A549 (cell line): ENCODE measurements around the gene ZSCAN2. TPM values are rescaled to one million over a fixed set of nuclear protein-coding genes. Genes with fewer than 3 reads are reported as not detected.

Source experiments
- ATAC-seq, 2 experiments: fragments of 200-7000 bp in 1 of 2; fragments of >200 bp in 1 of 2; cut with Nextera tagmentation in 1 of 2; cut with Tn5 transposase in 1 of 2; 3 replicates each; pipeline versions ENCODE4 v1.8.0 to v1.9.1; 2018 to 2020; ENCODE audit warnings: mild to moderate bottlenecking in 1 of 2, moderate library complexity in 1 of 2
- CTCF ChIA-PET: fragments of 300-600 bp; sonication (Branson Sonifier 250); formaldehyde crosslinking; extraction: SDS; loops from one replicate; lab custom pipeline; 2021; ENCODE audit warnings: antibody characterized with exemption, inconsistent platforms; lab: Yijun Ruan, JAX
- POLR2A ChIA-PET: fragments of 350-600 bp; formaldehyde crosslinking; extraction: SDS; loops from one replicate; lab custom pipeline; 2021; ENCODE audit warnings: antibody characterized with exemption, inconsistent platforms; lab: Yijun Ruan, JAX
- DNase-seq, 2 experiments: peaks; one replicate each; pipeline versions ENCODE4 v3.0.0 to v3.0.0-alpha.2; 2011 to 2016; ENCODE audit warnings: low read depth in 1 of 2, low spot score in 1 of 2
- FAIRE-seq: peaks from 2 replicates; lab custom pipeline; 2011; peaks lifted over from hg19 to GRCh38; lab: Jason Lieb, UNC
- H3K27ac ChIP-seq, 2 experiments: fragments of >200 bp; sonication (Bioruptor Twin); formaldehyde crosslinking; 3 replicates each; pipeline ENCODE4 v1.5.1; 2016 to 2017
- H3K4me1 ChIP-seq: fragments of >200 bp; sonication (Bioruptor Twin); formaldehyde crosslinking; 3 replicates; pipeline ENCODE4 v1.6.1; 2016
- H3K4me2 ChIP-seq: fragments of >200 bp; sonication (Bioruptor Twin); formaldehyde crosslinking; 3 replicates; pipeline ENCODE4 v1.6.1; 2016
- H3K4me3 ChIP-seq: fragments of >200 bp; sonication (Bioruptor Twin); formaldehyde crosslinking; 3 replicates; pipeline ENCODE4 v1.5.1; 2016
- H3K9me3 ChIP-seq: fragments of >200 bp; sonication (Bioruptor Twin); formaldehyde crosslinking; 3 replicates; pipeline ENCODE4 v1.6.1; 2016
- CEBPB ChIP-seq, 2 experiments: fragments of >200 bp in 1 of 2; sonication (Bioruptor Twin) in 1 of 2; formaldehyde crosslinking in 1 of 2; IDR thresholded peaks; 2 replicates each; pipeline ENCODE4 v1.6.1; 2012 to 2016
- CHD2 ChIP-seq: fragments of 150-350 bp; IDR thresholded peaks from 2 replicates; pipeline ENCODE4 v1.6.1; 2014; ENCODE audit warnings: low read length; ENCODE audit not compliant: partially characterized antibody
- CHD4 ChIP-seq: fragments of 200-600 bp; sonication (generic); IDR thresholded peaks from 2 replicates; pipeline ENCODE4 v1.6.1; 2016; ENCODE audit warnings: antibody characterized with exemption, mild to moderate bottlenecking, borderline replicate concordance
- CTCF ChIP-seq: fragments of >200 bp; sonication (Bioruptor Twin); formaldehyde crosslinking; IDR thresholded peaks from 3 replicates; pipeline ENCODE4 v1.5.1; 2016
- EP300 ChIP-seq, 2 experiments: fragments of >200 bp; sonication (Bioruptor Twin); formaldehyde crosslinking; IDR thresholded peaks; 2 replicates in 1 of 2; 3 replicates in 1 of 2; pipeline ENCODE4 v1.6.1; 2016 to 2017
- GATA3 ChIP-seq: IDR thresholded peaks from 2 replicates; pipeline ENCODE4 v1.6.1; 2012; ENCODE audit warnings: borderline replicate concordance
- HOXB13 ChIP-seq: fragments of 250-450 bp; sonication (Bioruptor Pico); IDR thresholded peaks from 2 replicates; pipeline ENCODE4 v1.5.0; 2020; ENCODE audit warnings: low read depth, mild to moderate bottlenecking, moderate library complexity
- HOXB5 ChIP-seq: fragments of 250-450 bp; sonication (Bioruptor Pico); IDR thresholded peaks from 2 replicates; pipeline ENCODE4 v1.5.0; 2020; ENCODE audit warnings: mild to moderate bottlenecking, moderate library complexity
- JUN ChIP-seq, 2 experiments: fragments of >200 bp; sonication (Bioruptor Twin); formaldehyde crosslinking; IDR thresholded peaks; 2 replicates in 1 of 2; 3 replicates in 1 of 2; pipeline ENCODE4 v1.6.1; 2016 to 2017
- MAX ChIP-seq: IDR thresholded peaks from 2 replicates; pipeline ENCODE4 v1.6.1; 2012
- PBX3 ChIP-seq: IDR thresholded peaks from 2 replicates; pipeline ENCODE4 v1.6.1; 2012
- POLR2A ChIP-seq: IDR thresholded peaks from 2 replicates; pipeline ENCODE4 v1.6.1; 2012; ENCODE audit warnings: mild to moderate bottlenecking, low read length
- POLR2AphosphoS2 ChIP-seq: conservative IDR thresholded peaks from 2 replicates; pipeline ENCODE4 v1.6.1; 2012; ENCODE audit warnings: low read length, improper control_type of control experiment, inconsistent platforms
- WGBS: methylation state at CpG from one replicate; pipeline ENCODE4 v1.1.6; 2017; ENCODE audit errors: missing lambda C conversion rate; 5-methylcytosine and 5-hydroxymethylcytosine counted together
- polyA plus RNA-seq, 4 experiments: library from polyadenylated mRNA; depleted of rRNA in 3 of 4; stranded (reverse); fragments of >200 nt; fragmentation: RNase III in 1 of 4; extraction: RNeasy Plus Mini Kit Qiagen cat#74134 plus additional on column Dnase treatment in 1 of 4; gene quantifications; 2 replicates in 3 of 4; 3 replicates in 1 of 4; pipeline ENCODE4 v1.2.3, GENCODE V29; 2011 to 2017
- TF ChIP-seq, protein P1 (sequence below): fragments of >200 bp; sonication (Bioruptor Twin); formaldehyde crosslinking; IDR thresholded peaks from 3 replicates; pipeline ENCODE4 v1.6.1; 2016

Gene ZSCAN2
- polyA plus RNA-seq, 2 of the 4 experiments (the other 2 are of a cell fraction), result 16.5 to 17.5 TPM

- DNase-seq, result no peak
- H3K4me3 ChIP-seq, result no peak overlapping the region
- H3K4me1 ChIP-seq, result peaks cover 25% of the 10 kb centered on the region
- no peak for TF ChIP-seq CHD4
- TF ChIP-seq PBX3, result no peak
- TF ChIP-seq, protein P1, sequence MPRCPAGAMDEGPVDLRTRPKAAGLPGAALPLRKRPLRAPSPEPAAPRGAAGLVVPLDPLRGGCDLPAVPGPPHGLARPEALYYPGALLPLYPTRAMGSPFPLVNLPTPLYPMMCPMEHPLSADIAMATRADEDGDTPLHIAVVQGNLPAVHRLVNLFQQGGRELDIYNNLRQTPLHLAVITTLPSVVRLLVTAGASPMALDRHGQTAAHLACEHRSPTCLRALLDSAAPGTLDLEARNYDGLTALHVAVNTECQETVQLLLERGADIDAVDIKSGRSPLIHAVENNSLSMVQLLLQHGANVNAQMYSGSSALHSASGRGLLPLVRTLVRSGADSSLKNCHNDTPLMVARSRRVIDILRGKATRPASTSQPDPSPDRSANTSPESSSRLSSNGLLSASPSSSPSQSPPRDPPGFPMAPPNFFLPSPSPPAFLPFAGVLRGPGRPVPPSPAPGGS, result no peak
- no peak for TF ChIP-seq MAX
- TF ChIP-seq EP300 (IDR thresholded peaks at IDR 0.05), result no peak
- no peak for TF ChIP-seq CTCF
- TF ChIP-seq GATA3, result no peak
- TF ChIP-seq POLR2A, result no peak
- TF ChIP-seq CHD2, result no peak
- no peak for FAIRE-seq
- WGBS, result 85% methylated on average over 3 of the region's 3 CpGs
- no peaks in the 10 kb centered on the region for H3K9me3 ChIP-seq
- ChIA-PET POLR2A (interaction anchor here (0.6 to 0.7 kb wide), 2 partner anchors 18 to 69 kb away, joined by 4 to 5 read pairs; no protein-coding TSS in a partner anchor), CTCF (interaction anchor here (0.6 to 4.0 kb wide), 10 partner anchors 10 to 279 kb away, joined by 3 to 18 read pairs (median 4); partner anchors contain the start of genes NMB and ZSCAN2)
- no peak overlapping the region for H3K4me2 ChIP-seq
- no peak for ATAC-seq
- H3K27ac ChIP-seq, result no peak overlapping the region
These were observed 47.7 kb downstream of the ZSCAN2 start for GRCh38 chr15:84648539-84648938.

GRCh38 chr15:84649706-84650105, 48.9 kb downstream of the ZSCAN2 start:
- DNase-seq, result no peak
- TF ChIP-seq POLR2AphosphoS2, result no peak
- TF ChIP-seq JUN (IDR thresholded peaks at IDR 0.05), result 0 out of 5 replicates have a peak, but pooled peaks of 1 of the 2 experiments have one; percentile 27
- TF ChIP-seq, all 56 proteins: peak for 1
- no peak overlapping the region for H3K4me3 ChIP-seq
- no peak for FAIRE-seq
- WGBS, result 93% methylated on average over 2 of the region's 2 CpGs
- no peak overlapping the region for H3K4me2 ChIP-seq
- H3K4me1 ChIP-seq, result peaks cover 25% of the 10 kb centered on the region
- no peak for ATAC-seq
- ChIA-PET CTCF (interaction anchor here (1.0 to 4.0 kb wide), 4 partner anchors 50 to 285 kb away, joined by 3 to 18 read pairs (median 4); partner anchors contain the start of gene ZSCAN2), POLR2A (no interaction called here)
- H3K27ac ChIP-seq, result no peak overlapping the region
- no peaks in the 10 kb centered on the region for H3K9me3 ChIP-seq

DNA sequence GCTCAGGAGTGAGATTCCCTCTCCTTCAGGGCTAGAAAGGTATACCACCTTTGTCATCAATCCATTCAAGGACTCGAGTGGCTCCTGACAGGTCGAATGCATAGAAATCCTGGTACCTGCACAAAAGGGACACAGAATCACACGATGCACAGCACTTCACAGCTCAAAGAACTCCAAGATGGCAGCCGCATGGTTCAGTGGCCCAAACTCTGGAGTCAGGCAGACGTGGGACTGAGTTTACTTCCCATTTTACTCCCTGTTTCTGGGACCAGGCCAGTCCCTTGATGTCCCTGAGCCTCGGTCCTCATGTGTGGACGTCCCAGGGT, 52.7 kb downstream of the ZSCAN2 start:
- no peak; a peak in 1 of 6 replicates for ATAC-seq

More for the DNA sequence above, 52.7 kb downstream of the ZSCAN2 start:
- Histone ChIP-seq H3K4me3 (peak overlapping the region; percentile 73), H3K4me1 (peaks cover 42% of the 10 kb centered on the region), H3K4me2 (peak overlapping the region; percentile 86), H3K27ac (peak overlapping the region; percentile 90 to 95), H3K9me3 (no peaks in the 10 kb centered on the region)
- DNase-seq, result no peak
- FAIRE-seq, result no peak
- WGBS, result 9% methylated on average over 7 of the region's 7 CpGs
- ChIA-PET POLR2A (interaction anchor here (0.7 to 2.1 kb wide), 10 partner anchors 9 to 274 kb away, joined by 3 to 15 read pairs (median 6); partner anchors contain the start of genes SEC11A and ZSCAN2), CTCF (interaction anchor here (0.6 to 8.6 kb wide), 18 partner anchors 9 to 515 kb away, joined by 3 to 85 read pairs (median 4); no protein-coding TSS in a partner anchor)
- TF ChIP-seq HOXB13 (CRISPR knock-in tag) (0 out of 2 replicates have a peak, but pooled peaks have one; percentile 57), EP300 (IDR thresholded peaks at IDR 0.05) (no peak), POLR2A (no peak), HOXB5 (CRISPR knock-in tag) (0 out of 2 replicates have a peak, but pooled peaks have one; percentile 60), CEBPB (IDR thresholded peaks at IDR 0.05) (no peak)
